ENCODE data around the gene CATSPERE. TPM values are rescaled to one million over a fixed set of nuclear protein-coding genes. Genes with fewer than 3 reads are reported as not detected.

CATSPERE gene
- total and polyA plus RNA-seq, 2 of the 8 experiments (the other 6 are each of a cell fraction or from before 2014, with no cell fraction given), result 0.05 to 0.45 TPM

GRCh38 chr1:244460197-244460596 lies 876 bp upstream of the CATSPERE start (continued):
- TF ChIP-seq TEAD4 (IDR thresholded peaks at IDR 0.05; ENCODE audit: low read depth, low read length), result no peak

- no peak overlapping the region for H3K23ac ChIP-seq (ENCODE audit: insufficient read length)
- H3K79me1 ChIP-seq (ENCODE audit: low read depth, low read length), result no peaks in the 10 kb centered on the region
- no peaks in the 10 kb centered on the region; a peak in 1 of 7 replicates for H3K4me1 ChIP-seq (replicated peaks in 1 of 4; ENCODE audit: control insufficient read depth in 3 of 4, insufficient read depth in 4 of 4, low read length in 3 of 4)
- no peak overlapping the region for H2BK15ac ChIP-seq (ENCODE audit: low read length)
- WGBS, 2 experiments (ENCODE audit: extremely low coverage in 1 of 2, insufficient coverage in 1 of 2, insufficient read length in 1 of 2, insufficient replicate concordance in 2 of 2, low coverage in 1 of 2, low lambda C conversion rate in 2 of 2, missing lambda C conversion rate in 1 of 2), result 79% methylated on average over 2 of the region's 2 CpGs; no CpG with 5 or more reads in 1 of the 2 experiments
- no peaks in the 10 kb centered on the region for H3K23me2 ChIP-seq (ENCODE audit: low read depth, low read length)
- ChIA-PET CTCF (ENCODE audit: partially characterized antibody) (no interaction called here), POLR2A (ENCODE audit: partially characterized antibody) (no interaction called here)
- H2BK120ac ChIP-seq (replicated peaks; ENCODE audit: low read depth, low read length), result no peak overlapping the region
- no peaks in the 10 kb centered on the region for H3K9me3 ChIP-seq (ENCODE audit: insufficient read depth in 2 of 2, low read depth in 1 of 2, low read length in 1 of 2)
- H4K8ac ChIP-seq (ENCODE audit: extremely low read depth, insufficient read depth, low read length), result no peak overlapping the region
- H3K79me2 ChIP-seq (ENCODE audit: control insufficient read depth in 1 of 2, insufficient read depth in 2 of 2, low read length in 2 of 2), result no peaks in the 10 kb centered on the region
- no peak overlapping the region for H2AK5ac ChIP-seq (ENCODE audit: low read depth, low read length)
- no peak overlapping the region for H3K27ac ChIP-seq (ENCODE audit: low read depth, low read length)
- H3K4ac ChIP-seq (replicated peaks; ENCODE audit: insufficient read length, low read depth, low read length), result no peak overlapping the region
- H3K14ac ChIP-seq (ENCODE audit: insufficient read length), result no peak overlapping the region
- DNase-seq (ENCODE audit: low read depth in 1 of 2, low spot score in 2 of 2), result no peak
- H2BK12ac ChIP-seq (ENCODE audit: low read depth, low read length), result no peak overlapping the region
- no peak overlapping the region for H3K4me3 ChIP-seq (ENCODE audit: extremely low read depth in 1 of 4, insufficient read depth in 2 of 4, low read depth in 3 of 4, low read length in 4 of 4)
- H3K27me3 ChIP-seq (replicated peaks in 1 of 4; ENCODE audit: control insufficient read depth in 3 of 4, extremely low read depth in 1 of 4, insufficient read depth in 3 of 4, low read length in 3 of 4), result no peaks in the 10 kb centered on the region
- H3K9ac ChIP-seq (replicated peaks in 1 of 4; ENCODE audit: extremely low read depth in 1 of 4, low read depth in 3 of 4, low read length in 3 of 4), result no peak overlapping the region
- H3K36me3 ChIP-seq (ENCODE audit: control insufficient read depth in 2 of 4, insufficient read depth in 4 of 4, low read length in 3 of 4), result no peaks in the 10 kb centered on the region
- H2BK20ac ChIP-seq (ENCODE audit: low read length), result no peak overlapping the region
- H2AFZ ChIP-seq (ENCODE audit: low read length), result no peak overlapping the region
- no peak overlapping the region for H2BK5ac ChIP-seq (ENCODE audit: low read depth, low read length)
- no peaks in the 10 kb centered on the region for H4K20me1 ChIP-seq (replicated peaks in 1 of 2; ENCODE audit: control insufficient read depth in 1 of 2, insufficient read depth in 2 of 2, low read length in 2 of 2)
- FAIRE-seq, result no peak
- H3K4me2 ChIP-seq (ENCODE audit: insufficient read depth in 1 of 2, low read depth in 2 of 2, low read length in 2 of 2), result no peak overlapping the region
- no peak overlapping the region for H4K91ac ChIP-seq (replicated peaks; ENCODE audit: insufficient read length, low read length)
- H4K5ac ChIP-seq (ENCODE audit: insufficient read length, low read depth, low read length), result no peak overlapping the region
- no peak overlapping the region for H3K56ac ChIP-seq (replicated peaks; ENCODE audit: insufficient read length, low read depth, low read length)
- no peak overlapping the region for H3K18ac ChIP-seq (ENCODE audit: extremely low read depth, low read length)
- TF ChIP-seq MAX (IDR thresholded peaks at IDR 0.05) (no peak), CREB1 (IDR thresholded peaks at IDR 0.05) (no peak), SP2 (IDR thresholded peaks at IDR 0.05; ENCODE audit: low read length) (no peak), PHF8 (conservative IDR thresholded peaks at IDR 0.05; ENCODE audit: low read depth, low read length) (no peak), BRCA1 (IDR thresholded peaks at IDR 0.05; ENCODE audit: low read depth, low read length) (no peak), POU5F1 (IDR thresholded peaks at IDR 0.05; ENCODE audit: low read depth, low read length) (no peak), POLR2AphosphoS5 (IDR thresholded peaks at IDR 0.05; ENCODE audit: low read depth, low read length) (no peak), EP300 (IDR thresholded peaks at IDR 0.05; ENCODE audit: borderline replicate concordance in 1 of 2, low read depth in 2 of 2, low read length in 2 of 2) (no peak), CEBPB (IDR thresholded peaks at IDR 0.05; ENCODE audit: low read depth, low read length) (no peak), NANOG (IDR thresholded peaks at IDR 0.05; ENCODE audit: insufficient read depth, low read depth, low read length, poor library complexity, severe bottlenecking) (no peak), BCL11A (IDR thresholded peaks at IDR 0.05; ENCODE audit: low read depth in 2 of 2, low read length in 2 of 2) (no peak)
- TF ChIP-seq, protein P1, sequence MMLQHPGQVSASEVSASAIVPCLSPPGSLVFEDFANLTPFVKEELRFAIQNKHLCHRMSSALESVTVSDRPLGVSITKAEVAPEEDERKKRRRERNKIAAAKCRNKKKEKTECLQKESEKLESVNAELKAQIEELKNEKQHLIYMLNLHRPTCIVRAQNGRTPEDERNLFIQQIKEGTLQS (IDR thresholded peaks at IDR 0.05; ENCODE audit: insufficient read depth, low read depth, low read length), result no peak
These were observed 5.7 kb downstream of the CATSPERE start for GRCh38 chr1:244466724-244467123.
